Choroid plexus epithelial cell (primary cell): ENCODE data around the gene MAP3K1.

ENCODE experiments used
- DNase-seq: peaks from one replicate; pipeline ENCODE4 v3.0.0-alpha.2; 2010; ENCODE audit warnings: low read depth
- H3K4me3 ChIP-seq: 2 replicates; pipeline ENCODE4 v1.5.1; 2011; ENCODE audit warnings: low read depth, mild to moderate bottlenecking, control low read depth, low read length, moderate library complexity
- TF ChIP-seq, protein P1 (sequence below): conservative IDR thresholded peaks from 2 replicates; pipeline ENCODE4 v1.5.1; 2011; ENCODE audit warnings: low read depth, mild to moderate bottlenecking, control low read depth, inconsistent platforms, low read length, moderate library complexity

Gene MAP3K1

GRCh38 chr5:56786346-56786745 is 29.0 kb upstream of the MAP3K1 start:
- no peak for DNase-seq
- H3K4me3 ChIP-seq = no peak overlapping the region
- TF ChIP-seq, protein P1, sequence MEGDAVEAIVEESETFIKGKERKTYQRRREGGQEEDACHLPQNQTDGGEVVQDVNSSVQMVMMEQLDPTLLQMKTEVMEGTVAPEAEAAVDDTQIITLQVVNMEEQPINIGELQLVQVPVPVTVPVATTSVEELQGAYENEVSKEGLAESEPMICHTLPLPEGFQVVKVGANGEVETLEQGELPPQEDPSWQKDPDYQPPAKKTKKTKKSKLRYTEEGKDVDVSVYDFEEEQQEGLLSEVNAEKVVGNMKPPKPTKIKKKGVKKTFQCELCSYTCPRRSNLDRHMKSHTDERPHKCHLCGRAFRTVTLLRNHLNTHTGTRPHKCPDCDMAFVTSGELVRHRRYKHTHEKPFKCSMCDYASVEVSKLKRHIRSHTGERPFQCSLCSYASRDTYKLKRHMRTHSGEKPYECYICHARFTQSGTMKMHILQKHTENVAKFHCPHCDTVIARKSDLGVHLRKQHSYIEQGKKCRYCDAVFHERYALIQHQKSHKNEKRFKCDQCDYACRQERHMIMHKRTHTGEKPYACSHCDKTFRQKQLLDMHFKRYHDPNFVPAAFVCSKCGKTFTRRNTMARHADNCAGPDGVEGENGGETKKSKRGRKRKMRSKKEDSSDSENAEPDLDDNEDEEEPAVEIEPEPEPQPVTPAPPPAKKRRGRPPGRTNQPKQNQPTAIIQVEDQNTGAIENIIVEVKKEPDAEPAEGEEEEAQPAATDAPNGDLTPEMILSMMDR = no peak

DNA sequence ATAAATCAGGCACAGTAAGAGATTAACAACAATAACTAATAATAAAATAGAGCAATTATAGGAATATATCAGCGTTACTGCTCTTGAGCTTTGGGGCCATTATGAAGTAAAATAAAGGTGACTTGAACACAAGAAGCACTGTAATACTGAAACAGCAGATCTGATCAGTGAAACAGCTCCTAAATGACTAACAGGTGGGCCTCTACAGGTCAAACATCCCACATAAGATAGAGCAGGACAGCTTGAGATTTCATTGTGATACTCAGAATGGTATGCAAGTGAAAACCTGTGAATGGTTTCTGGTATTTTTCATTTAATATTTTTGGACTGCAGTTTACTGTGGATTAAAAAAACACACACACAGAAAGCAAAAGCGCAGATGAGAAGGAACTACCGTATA is 24.0 kb upstream of the MAP3K1 start:
- no peak for DNase-seq
- TF ChIP-seq, protein P1 = no peak
- no peak overlapping the region for H3K4me3 ChIP-seq

DNA sequence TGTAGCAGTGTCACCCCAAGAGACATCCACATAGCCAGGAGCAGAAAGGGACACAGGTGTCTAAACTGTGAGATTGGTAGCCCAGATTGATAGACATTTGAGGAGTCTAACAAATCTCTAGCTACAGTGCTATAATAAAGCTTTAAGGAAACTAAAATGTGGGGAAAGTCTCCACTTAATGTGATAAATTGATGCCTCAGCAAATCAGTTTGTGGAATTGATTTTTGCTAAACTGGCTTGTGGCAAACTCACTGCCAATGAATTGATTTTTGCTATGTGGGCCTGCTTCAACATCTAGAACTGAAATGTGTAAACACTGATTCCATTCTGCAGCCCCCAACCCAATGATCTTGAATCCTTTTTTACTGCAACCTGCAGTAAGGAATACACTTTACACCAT is 16.8 kb upstream of the MAP3K1 start:
- TF ChIP-seq, protein P1 = no peak
- DNase-seq = no peak
- no peak overlapping the region for H3K4me3 ChIP-seq

DNA sequence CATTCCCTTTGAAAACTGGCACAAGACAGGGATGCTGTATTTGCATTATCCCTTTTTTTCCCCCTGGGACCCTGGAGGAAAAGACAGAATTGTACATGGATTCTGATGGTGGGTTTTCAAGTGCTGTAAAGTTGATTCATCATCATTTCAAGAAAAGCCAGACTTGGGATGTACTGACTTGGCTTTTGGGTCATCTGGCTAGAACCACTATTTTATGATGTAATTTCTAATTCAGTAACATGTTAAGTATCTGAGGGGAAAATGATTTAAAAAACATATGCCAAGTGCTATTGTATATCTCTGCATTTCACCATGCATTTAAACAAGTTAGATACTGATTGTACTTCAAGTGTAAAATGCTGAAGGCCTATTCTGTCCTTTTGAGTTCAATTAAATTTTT is 15.2 kb upstream of the MAP3K1 start:
- TF ChIP-seq, protein P1 = no peak
- H3K4me3 ChIP-seq = no peak overlapping the region
- DNase-seq = no peak

- TF ChIP-seq, protein P1 = no peak
- H3K4me3 ChIP-seq = no peak overlapping the region
- no peak for DNase-seq
Measured at GRCh38 chr5:56801256-56801655, 14.1 kb upstream of the MAP3K1 start.

DNA sequence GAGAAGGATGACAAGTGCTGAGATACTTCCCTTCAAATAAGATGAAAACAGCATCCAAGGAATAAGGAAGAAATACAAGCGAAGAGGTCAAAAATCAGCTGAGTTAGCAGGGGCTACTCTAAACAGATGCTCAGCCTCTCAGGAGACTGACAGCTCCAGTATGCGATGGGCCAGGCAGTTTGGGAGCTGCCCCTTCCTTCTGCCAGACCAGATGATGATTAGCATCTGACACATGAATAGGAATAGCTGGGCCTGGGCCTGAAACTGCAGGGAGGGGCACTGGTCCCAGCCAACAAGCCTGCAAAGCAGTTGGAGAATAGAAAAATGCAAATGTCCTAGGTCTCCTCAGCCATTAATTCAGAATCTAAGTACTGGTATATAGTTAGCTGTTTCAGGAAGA is 13.1 kb upstream of the MAP3K1 start:
- no peak overlapping the region for H3K4me3 ChIP-seq
- DNase-seq = no peak
- TF ChIP-seq, protein P1 = no peak

DNA sequence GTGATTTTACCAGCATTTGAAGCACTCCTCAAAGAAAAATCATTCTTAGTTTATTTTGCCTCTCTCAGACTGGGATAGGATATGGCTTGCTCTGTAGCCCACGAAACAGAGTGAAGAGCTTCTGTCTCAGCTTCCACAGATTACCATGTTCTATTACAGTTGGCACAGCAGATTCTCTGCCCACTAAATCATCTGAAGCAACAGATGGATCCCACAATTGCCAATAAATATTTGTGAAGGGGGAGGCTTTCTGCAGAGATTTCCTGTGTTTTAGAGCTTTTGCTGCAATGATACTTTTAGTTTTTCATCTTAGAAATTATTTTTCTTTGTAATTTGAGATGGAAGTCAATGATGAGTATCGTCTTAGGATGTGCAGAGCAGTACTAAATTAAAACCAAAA is 12.3 kb upstream of the MAP3K1 start:
- no peak overlapping the region for H3K4me3 ChIP-seq
- DNase-seq = no peak
- TF ChIP-seq, protein P1 = no peak
